ENCODE data around the gene MCFD2. TPM values are rescaled to one million over a fixed set of nuclear protein-coding genes. Genes with fewer than 3 reads are reported as not detected.

MCFD2 gene
- total RNA-seq, 4 donors from 2014 or later: 49.2 to 111 (median 56.0) TPM

- Histone ChIP-seq H3K4me1 (no peaks in the 10 kb centered on the region), H3K4me3 (no peak overlapping the region), H3K9me3 (peaks cover 0 to 14% (median 0%) of the 10 kb centered on the region in 4 donors), H3K36me3 (no peaks in the 10 kb centered on the region), H3K27ac (no peak overlapping the region), H3K27me3 (no peaks in the 10 kb centered on the region)
- WGBS, 2 donors: 91 to 95% methylated on average over 5 of the region's 5 CpGs
- DNase-seq (ENCODE audit: low spot score in 2 of 2): no peak
- TF ChIP-seq POLR2A (IDR thresholded peaks at IDR 0.05) (no peak), EP300 (IDR thresholded peaks at IDR 0.05) (no peak), CTCF (IDR thresholded peaks at IDR 0.05) (no peak)
These were observed 9.0 kb upstream of the MCFD2 start for GRCh38 chr2:46924608-46925007.

- Histone ChIP-seq H3K4me1 (no peaks in the 10 kb centered on the region), H3K4me3 (no peak overlapping the region), H3K27ac (no peak overlapping the region), H3K27me3 (no peaks in the 10 kb centered on the region), H3K36me3 (no peaks in the 10 kb centered on the region), H3K9me3 (peaks cover 0 to 14% (median 0%) of the 10 kb centered on the region in 4 donors)
- DNase-seq (ENCODE audit: low spot score in 2 of 2): no peak
- no peak for TF ChIP-seq POLR2A (IDR thresholded peaks at IDR 0.05)
- TF ChIP-seq CTCF (IDR thresholded peaks at IDR 0.05): no peak
- no peak for TF ChIP-seq EP300 (IDR thresholded peaks at IDR 0.05)
- 89 to 98% methylated on average over 2 of the region's 2 CpGs for WGBS, 2 donors
These were observed 8.4 kb upstream of the MCFD2 start for GRCh38 chr2:46924038-46924437.

- Histone ChIP-seq H3K4me1 (no peaks in the 10 kb centered on the region), H3K27me3 (no peaks in the 10 kb centered on the region), H3K27ac (no peak overlapping the region), H3K9me3 (peaks cover 0 to 14% (median 0%) of the 10 kb centered on the region in 4 donors), H3K36me3 (no peaks in the 10 kb centered on the region), H3K4me3 (no peak overlapping the region)
- TF ChIP-seq POLR2A (IDR thresholded peaks at IDR 0.05) (no peak), EP300 (IDR thresholded peaks at IDR 0.05) (no peak), CTCF (IDR thresholded peaks at IDR 0.05) (no peak)
- no peak for DNase-seq (ENCODE audit: low spot score in 2 of 2)
These were observed 7.5 kb upstream of the MCFD2 start for GRCh38 chr2:46923041-46923528.

- Histone ChIP-seq H3K36me3 (no peaks in the 10 kb centered on the region), H3K9me3 (peaks cover 0 to 14% (median 0%) of the 10 kb centered on the region in 4 donors), H3K4me3 (no peak overlapping the region), H3K4me1 (peaks cover 0 to 2% (median 0%) of the 10 kb centered on the region in 4 donors), H3K27ac (no peak overlapping the region), H3K27me3 (no peaks in the 10 kb centered on the region)
- no peak for TF ChIP-seq EP300 (IDR thresholded peaks at IDR 0.05)
- 92 to 97% methylated on average over 4 of the region's 4 CpGs for WGBS, 2 donors
- no peak for DNase-seq (ENCODE audit: low spot score in 2 of 2)
These were observed 7.0 kb upstream of the MCFD2 start for GRCh38 chr2:46922606-46923005.

- H3K36me3 ChIP-seq: no peaks in the 10 kb centered on the region
- peaks cover 0 to 9% (median under 1%) of the 10 kb centered on the region in 4 donors for H3K4me1 ChIP-seq
- H3K27me3 ChIP-seq: no peaks in the 10 kb centered on the region
- DNase-seq (ENCODE audit: low spot score in 2 of 2): no peak
- TF ChIP-seq CTCF (IDR thresholded peaks at IDR 0.05) (no peak), EP300 (IDR thresholded peaks at IDR 0.05) (no peak), POLR2A (IDR thresholded peaks at IDR 0.05) (no peak)
- 86 to 89% methylated on average over 11 of the region's 11 CpGs for WGBS, 2 donors
- peaks cover 0 to 7% (median 0%) of the 10 kb centered on the region in 4 donors for H3K9me3 ChIP-seq
- no peak overlapping the region for H3K4me3 ChIP-seq
- no peak overlapping the region for H3K27ac ChIP-seq
These were observed 6.3 kb upstream of the MCFD2 start for GRCh38 chr2:46921676-46922448.
